ENCODE data around the gene TINAGL1.
"Not testable (repeated sequence)": the region's sequence is repeated elsewhere in the genome, so short reads cannot be mapped to it uniquely, and the experiment has no call there.

Gene TINAGL1

GRCh38 chr1:31583995-31584868 lies 7.9 kb downstream of the TINAGL1 start:
- DNase-seq (ENCODE audit: low read depth in 2 of 2), result no peak

GRCh38 chr1:31584869-31585735 lies 8.8 kb downstream of the TINAGL1 start:
- no peak for DNase-seq (ENCODE audit: low read depth in 2 of 2)

- DNase-seq (ENCODE audit: low read depth in 2 of 2), result no peak
Measured at GRCh38 chr1:31585736-31586365, 9.5 kb downstream of the TINAGL1 start.

GRCh38 chr1:31586376-31587327 lies 10.3 kb downstream of the TINAGL1 start:
- no peak for DNase-seq (ENCODE audit: low read depth in 2 of 2)

GRCh38 chr1:31587328-31587699 lies 11.0 kb downstream of the TINAGL1 start:
- DNase-seq (ENCODE audit: low read depth in 2 of 2), result not testable (repeated sequence)

GRCh38 chr1:31587720-31588423 lies 11.6 kb downstream of the TINAGL1 start:
- no peak for DNase-seq (ENCODE audit: low read depth in 2 of 2)

GRCh38 chr1:31588751-31589515 lies 12.6 kb downstream of the TINAGL1 start:
- no peak for DNase-seq (ENCODE audit: low read depth in 2 of 2)

GRCh38 chr1:31591425-31592093 lies 15.2 kb downstream of the TINAGL1 start:
- DNase-seq (ENCODE audit: low read depth in 2 of 2), result no peak

GRCh38 chr1:31592132-31592531 lies 15.8 kb downstream of the TINAGL1 start:
- DNase-seq (ENCODE audit: low read depth in 2 of 2), result no peak

GRCh38 chr1:31593136-31593665 lies 16.9 kb downstream of the TINAGL1 start:
- no peak for DNase-seq (ENCODE audit: low read depth in 2 of 2)

- DNase-seq (ENCODE audit: low read depth in 2 of 2), result peak in 1 of 2 experiments; percentile 23
Measured at GRCh38 chr1:31593770-31594632, 17.7 kb downstream of the TINAGL1 start.

- DNase-seq (ENCODE audit: low read depth in 2 of 2), result no peak
Measured at GRCh38 chr1:31595836-31596736, 19.8 kb downstream of the TINAGL1 start.

- DNase-seq (ENCODE audit: low read depth in 2 of 2), result no peak
Measured at GRCh38 chr1:31596737-31597097, 20.4 kb downstream of the TINAGL1 start.

- no peak for DNase-seq (ENCODE audit: low read depth in 2 of 2)
Measured at GRCh38 chr1:31598980-31599379, 22.7 kb downstream of the TINAGL1 start.

- no peak for DNase-seq (ENCODE audit: low read depth in 2 of 2)
Measured at GRCh38 chr1:31600641-31601040, 24.3 kb downstream of the TINAGL1 start.

- DNase-seq (ENCODE audit: low read depth in 2 of 2), result no peak
Measured at GRCh38 chr1:31602081-31602480, 25.8 kb downstream of the TINAGL1 start.

GRCh38 chr1:31605908-31606427 lies 29.7 kb downstream of the TINAGL1 start:
- DNase-seq (ENCODE audit: low read depth in 2 of 2), result no peak
